ENCODE data around the gene ATP5ME. TPM values are rescaled to one million over a fixed set of nuclear protein-coding genes. Genes with fewer than 3 reads are reported as not detected.

Gene ATP5ME
- polyA plus RNA-seq, 1 experiment, result 330 TPM

GRCh38 chr4:661881-662761, 12.0 kb downstream of the ATP5ME start:
- no peak for TF ChIP-seq CTCF (IDR thresholded peaks at IDR 0.05; ENCODE audit: insufficient read depth, low read depth, low read length)
- CTCF ChIA-PET, result no interaction called here
- Histone ChIP-seq H3K36me3 (ENCODE audit: control insufficient read depth, insufficient read depth, low read length) (no peaks in the 10 kb centered on the region), H3K27me3 (ENCODE audit: control insufficient read depth, insufficient read depth, low read length) (no peaks in the 10 kb centered on the region), H3K4me3 (ENCODE audit: low read depth, low read length) (no peak overlapping the region)
- POLR2A ChIA-PET, result interaction anchor here (0.6 kb wide), 1 partner anchor 10 kb away, joined by 16 read pairs; no protein-coding TSS in a partner anchor
- no peak for DNase-seq (ENCODE audit: low read depth)

GRCh38 chr4:661231-661630, 12.8 kb downstream of the ATP5ME start:
- POLR2A ChIA-PET, result no interaction called here
- no peak overlapping the region for H3K4me3 ChIP-seq (ENCODE audit: low read depth, low read length)
- no peaks in the 10 kb centered on the region for H3K27me3 ChIP-seq (ENCODE audit: control insufficient read depth, insufficient read depth, low read length)
- no peak for DNase-seq (ENCODE audit: low read depth)
- TF ChIP-seq CTCF (IDR thresholded peaks at IDR 0.05; ENCODE audit: insufficient read depth, low read depth, low read length), result no peak
- CTCF ChIA-PET, result no interaction called here
- no peaks in the 10 kb centered on the region for H3K36me3 ChIP-seq (ENCODE audit: control insufficient read depth, insufficient read depth, low read length)

- no peak overlapping the region for H3K4me3 ChIP-seq (ENCODE audit: low read depth, low read length)
- no peaks in the 10 kb centered on the region for H3K27me3 ChIP-seq (ENCODE audit: control insufficient read depth, insufficient read depth, low read length)
- no peak for DNase-seq (ENCODE audit: low read depth)
- ChIA-PET CTCF (no interaction called here), POLR2A (no interaction called here)
- no peak for TF ChIP-seq CTCF (IDR thresholded peaks at IDR 0.05; ENCODE audit: insufficient read depth, low read depth, low read length)
- no peaks in the 10 kb centered on the region for H3K36me3 ChIP-seq (ENCODE audit: control insufficient read depth, insufficient read depth, low read length)
Observed at GRCh38 chr4:660401-660800, 13.7 kb downstream of the ATP5ME start.

- TF ChIP-seq CTCF (IDR thresholded peaks at IDR 0.05; ENCODE audit: insufficient read depth, low read depth, low read length), result no peak
- POLR2A ChIA-PET, result no interaction called here
- Histone ChIP-seq H3K4me3 (ENCODE audit: low read depth, low read length) (no peak overlapping the region), H3K36me3 (ENCODE audit: control insufficient read depth, insufficient read depth, low read length) (no peaks in the 10 kb centered on the region), H3K27me3 (ENCODE audit: control insufficient read depth, insufficient read depth, low read length) (no peaks in the 10 kb centered on the region)
- no peak for DNase-seq (ENCODE audit: low read depth)
- CTCF ChIA-PET, result no interaction called here
Observed at GRCh38 chr4:659851-660250, 14.2 kb downstream of the ATP5ME start.

GRCh38 chr4:658681-659667, 15.1 kb downstream of the ATP5ME start:
- no peak overlapping the region for H3K4me3 ChIP-seq (ENCODE audit: low read depth, low read length)
- no peaks in the 10 kb centered on the region for H3K36me3 ChIP-seq (ENCODE audit: control insufficient read depth, insufficient read depth, low read length)
- CTCF ChIA-PET, result interaction anchor here (0.6 kb wide), 1 partner anchor 52 kb away, joined by 3 read pairs; no protein-coding TSS in a partner anchor
- POLR2A ChIA-PET, result no interaction called here
- TF ChIP-seq CTCF (IDR thresholded peaks at IDR 0.05; ENCODE audit: insufficient read depth, low read depth, low read length), result no peak
- DNase-seq (ENCODE audit: low read depth), result no peak
- no peaks in the 10 kb centered on the region for H3K27me3 ChIP-seq (ENCODE audit: control insufficient read depth, insufficient read depth, low read length)
